ENCODE results near the gene AFAP1.

DNA sequence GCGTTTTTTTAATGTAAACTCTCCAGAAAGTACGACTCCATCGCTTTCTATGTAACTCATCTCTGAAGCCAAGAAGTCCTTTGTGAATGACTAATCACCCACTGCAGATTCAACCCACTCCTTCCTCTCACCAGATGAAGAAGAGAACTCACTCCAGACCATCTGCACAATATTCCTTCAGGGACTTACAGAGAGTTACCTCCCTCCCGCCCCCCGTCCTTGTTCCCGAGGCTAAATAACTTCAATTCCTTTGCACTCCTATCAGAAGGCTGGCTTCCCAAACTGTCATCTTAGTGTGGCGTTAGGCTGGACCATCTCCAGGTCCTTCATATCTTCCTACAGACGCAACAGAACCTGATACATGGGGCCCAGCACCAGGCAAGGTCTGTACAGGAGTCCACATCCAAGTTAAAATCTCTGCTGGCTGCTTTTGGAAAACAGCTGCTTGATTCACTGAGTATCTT, 82.4 kb downstream of the AFAP1 start:
- TF ChIP-seq POLR2A (IDR thresholded peaks at IDR 0.05; ENCODE audit: low read depth, low read length) (no peak), POLR2AphosphoS5 (IDR thresholded peaks at IDR 0.05; ENCODE audit: low read depth, low read length) (no peak)
